Keratinocyte (primary cell): Measurements from ENCODE around the gene LEMD1. TPM values are rescaled to one million over a fixed set of nuclear protein-coding genes. Genes with fewer than 3 reads are reported as not detected.

Experiments used
- DNase-seq: peaks from one replicate; pipeline ENCODE4 v3.0.0-alpha.2; 2011; ENCODE audit warnings: low read depth, missing footprints, low spot score
- FAIRE-seq: peaks from 2 replicates; lab custom pipeline; 2011; peaks lifted over from hg19 to GRCh38; lab: Jason Lieb, UNC
- H2AFZ ChIP-seq: 2 replicates; pipeline ENCODE4 v1.6.0; 2012; ENCODE audit warnings: low read length, control low read depth, inconsistent platforms; ENCODE audit not compliant: control insufficient read depth
- H3K27ac ChIP-seq: 2 replicates; pipeline ENCODE4 v1.5.1; 2011; ENCODE audit warnings: low read length; ENCODE audit not compliant: control insufficient read depth, insufficient read depth
- H3K27me3 ChIP-seq: 3 replicates; pipeline ENCODE4 v1.6.0; 2011; ENCODE audit warnings: low read length; ENCODE audit not compliant: control insufficient read depth, insufficient read depth; ENCODE audit errors: extremely low read depth
- H3K36me3 ChIP-seq, 2 experiments: 2 replicates in 1 of 2; 3 replicates in 1 of 2; pipeline ENCODE4 v1.5.1; 2011; ENCODE audit warnings: low read length in 2 of 2, mild to moderate bottlenecking in 1 of 2; ENCODE audit not compliant: control insufficient read depth in 2 of 2, insufficient read depth in 2 of 2; ENCODE audit errors: extremely low read depth in 1 of 2
- H3K4me1 ChIP-seq: 3 replicates; pipeline ENCODE4 v1.5.1; 2011; ENCODE audit warnings: low read length; ENCODE audit not compliant: control insufficient read depth, insufficient read depth; ENCODE audit errors: extremely low read depth
- H3K4me2 ChIP-seq: 3 replicates; pipeline ENCODE4 v1.6.0; 2011; ENCODE audit warnings: low read depth, low read length; ENCODE audit not compliant: control insufficient read depth, insufficient read depth; ENCODE audit errors: extremely low read depth
- H3K4me3 ChIP-seq, 3 experiments: fragments of 200-600 bp in 1 of 3; sonication (generic) in 1 of 3; 2 replicates in 2 of 3; 3 replicates in 1 of 3; pipeline ENCODE4 v1.5.1; 2011 to 2016; ENCODE audit warnings: low read length in 3 of 3, mild to moderate bottlenecking in 3 of 3, control low read depth in 2 of 3, inconsistent platforms in 1 of 3, low read depth in 1 of 3, mixed read lengths in 1 of 3, mixed run types in 1 of 3, moderate library complexity in 1 of 3; ENCODE audit not compliant: control insufficient read depth in 2 of 3, insufficient read depth in 2 of 3; ENCODE audit errors: extremely low read depth in 1 of 3
- H3K79me2 ChIP-seq: 2 replicates; pipeline ENCODE4 v1.6.0; 2012; ENCODE audit warnings: low read length; ENCODE audit not compliant: control insufficient read depth, insufficient read depth
- H3K9ac ChIP-seq: 3 replicates; pipeline ENCODE4 v1.6.0; 2011; ENCODE audit warnings: low read length; ENCODE audit not compliant: control insufficient read depth, insufficient read depth; ENCODE audit errors: extremely low read depth
- H3K9me1 ChIP-seq: 3 replicates; pipeline ENCODE4 v1.6.0; 2011; ENCODE audit warnings: low read length; ENCODE audit not compliant: control insufficient read depth, insufficient read depth; ENCODE audit errors: extremely low read depth
- H3K9me3 ChIP-seq: 2 replicates; pipeline ENCODE4 v1.5.1; 2012; ENCODE audit warnings: low read depth, low read length; ENCODE audit not compliant: control insufficient read depth
- H4K20me1 ChIP-seq: 3 replicates; pipeline ENCODE4 v1.6.0; 2011; ENCODE audit warnings: low read length; ENCODE audit not compliant: control insufficient read depth, insufficient read depth; ENCODE audit errors: extremely low read depth
- CTCF ChIP-seq, 3 experiments: IDR thresholded peaks in 1 of 3; conservative IDR thresholded peaks in 1 of 3; optimal IDR thresholded peaks in 1 of 3; 2 replicates in 2 of 3; 3 replicates in 1 of 3; pipeline versions ENCODE3 to v1.5.1; 2011; ENCODE audit warnings: low read length in 3 of 3, mild to moderate bottlenecking in 3 of 3, moderate library complexity in 2 of 3, control low read depth in 1 of 3, inconsistent platforms in 1 of 3; ENCODE audit not compliant: insufficient read depth in 2 of 3; ENCODE audit errors: extremely low read depth in 1 of 3
- EZH2 ChIP-seq: IDR thresholded peaks from one replicate; pipeline ENCODE4 v1.6.1; 2012; ENCODE audit warnings: inconsistent platforms, mild to moderate bottlenecking, low read length, moderate library complexity
- dilution Hi-C: fragments of 300-500 bp; cut with MboI; formaldehyde crosslinking; loops from one replicate; pipeline ENCODE4 v1.7.0; 2020; ENCODE audit warnings: low sequenced_read_pairs; ENCODE audit not compliant: extremely low pct_ligation_motif_present
- polyA plus RNA-seq, 5 experiments: library from polyadenylated mRNA; depleted of rRNA in 3 of 5; stranded (reverse) in 3 of 5; stranded (forward) in 1 of 5; unstranded in 1 of 5; fragments of >200 nt; gene quantifications; 1 replicate in 1 of 5; 2 replicates in 3 of 5; 3 replicates in 1 of 5; pipeline versions ENCODE4 v1.2.1 to v1.2.3, GENCODE V29; 2011 to 2012; ENCODE audit warnings: missing spikeins in 2 of 5, low read depth in 1 of 5, low replicate concordance in 1 of 5

The LEMD1 gene
- polyA plus RNA-seq, 1 donor (not counting 4 experiments of a cell fraction or from before 2014, with no cell fraction given): 1.9 TPM

GRCh38 chr1:205375835-205376545, 45.9 kb downstream of the LEMD1 start:
- no peak overlapping the region for H2AFZ ChIP-seq
- peaks cover 13% of the 10 kb centered on the region for H3K27me3 ChIP-seq
- H3K9ac ChIP-seq: no peak overlapping the region
- no peaks in the 10 kb centered on the region for H3K9me1 ChIP-seq
- no peaks in the 10 kb centered on the region for H4K20me1 ChIP-seq
- TF ChIP-seq EZH2 (no peak), CTCF (optimal IDR thresholded peaks at IDR 0.05 in 1 of 3, IDR thresholded peaks at IDR 0.05 in 1 of 3, conservative IDR thresholded peaks at IDR 0.05 in 1 of 3; ENCODE audit: extremely low read depth in 1 of 3, insufficient read depth in 2 of 3, low read length in 3 of 3) (peak in 1 of 3 experiments; percentile 12)
- peak; percentile 46 for FAIRE-seq
- no peak overlapping the region for H3K27ac ChIP-seq
- no peaks in the 10 kb centered on the region for H3K9me3 ChIP-seq
- no peaks in the 10 kb centered on the region for H3K79me2 ChIP-seq
- H3K4me2 ChIP-seq: no peak overlapping the region
- H3K4me3 ChIP-seq: no peak overlapping the region
- peaks cover 29% of the 10 kb centered on the region for H3K4me1 ChIP-seq
- no peak for DNase-seq
- dilution Hi-C loops: no loop called here
- no peaks in the 10 kb centered on the region for H3K36me3 ChIP-seq

- no peaks in the 10 kb centered on the region for H3K9me1 ChIP-seq
- no peaks in the 10 kb centered on the region for H3K9me3 ChIP-seq
- TF ChIP-seq EZH2 (no peak), CTCF (optimal IDR thresholded peaks at IDR 0.05 in 1 of 3, IDR thresholded peaks at IDR 0.05 in 1 of 3, conservative IDR thresholded peaks at IDR 0.05 in 1 of 3; ENCODE audit: extremely low read depth in 1 of 3, insufficient read depth in 2 of 3, low read length in 3 of 3) (no peak)
- DNase-seq (no peak), FAIRE-seq (peak; percentile 83)
- H4K20me1 ChIP-seq: no peaks in the 10 kb centered on the region
- dilution Hi-C loops: no loop called here
- H2AFZ ChIP-seq: no peak overlapping the region
- H3K9ac ChIP-seq: no peak overlapping the region
- no peaks in the 10 kb centered on the region for H3K79me2 ChIP-seq
- no peaks in the 10 kb centered on the region for H3K36me3 ChIP-seq
- H3K4me3 ChIP-seq: peak overlapping the region in 2 of 3 experiments; percentile 6 to 44
- H3K27ac ChIP-seq: peak overlapping the region; percentile 28
- peak overlapping the region; percentile 71 for H3K4me2 ChIP-seq
- H3K27me3 ChIP-seq: peaks cover 13% of the 10 kb centered on the region
- peaks cover 29% of the 10 kb centered on the region for H3K4me1 ChIP-seq
These were observed 47.4 kb downstream of the LEMD1 start for GRCh38 chr1:205374210-205375078.
